ENCODE results near the gene SLC25A6.
A peak's percentile ranks its signal among the peaks of the same experiment; 100 is the strongest.
"Not testable (repeated sequence)": the region's sequence is repeated elsewhere in the genome, so short reads cannot be mapped to it uniquely, and the experiment has no call there.

SLC25A6 gene

GRCh38 chrX:1391707-1392375 is at the start of gene SLC25A6:
Gene SLC25A6, minus strand, starts transcription at chrX:1392113. Its CDS starts 104 bp downstream, at chrX:1392009.
- DNase-seq (ENCODE audit: low spot score) = peak; percentile 99

DNA sequence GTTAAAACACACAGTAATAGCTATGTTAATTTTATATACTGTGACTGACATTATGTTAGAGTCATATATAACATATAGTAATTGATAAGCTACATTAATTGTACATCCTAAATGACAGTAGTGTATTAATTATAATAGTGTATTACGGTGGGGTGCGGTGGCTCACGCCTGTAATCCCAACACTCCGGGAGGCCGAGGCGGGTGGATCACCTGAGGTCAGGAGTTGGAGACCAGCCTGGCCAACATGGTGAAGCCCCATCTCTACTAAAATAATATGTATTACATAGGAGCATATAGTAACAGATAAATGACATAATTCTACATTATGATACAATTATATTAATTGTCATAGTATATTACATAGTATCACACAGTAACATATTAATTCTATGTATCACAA is 48.6 kb upstream of the SLC25A6 start:
- no peak for DNase-seq (ENCODE audit: low spot score)

GRCh38 chrX:1435241-1435895 is 43.5 kb upstream of the SLC25A6 start:
- DNase-seq (ENCODE audit: low spot score) = no peak

DNA sequence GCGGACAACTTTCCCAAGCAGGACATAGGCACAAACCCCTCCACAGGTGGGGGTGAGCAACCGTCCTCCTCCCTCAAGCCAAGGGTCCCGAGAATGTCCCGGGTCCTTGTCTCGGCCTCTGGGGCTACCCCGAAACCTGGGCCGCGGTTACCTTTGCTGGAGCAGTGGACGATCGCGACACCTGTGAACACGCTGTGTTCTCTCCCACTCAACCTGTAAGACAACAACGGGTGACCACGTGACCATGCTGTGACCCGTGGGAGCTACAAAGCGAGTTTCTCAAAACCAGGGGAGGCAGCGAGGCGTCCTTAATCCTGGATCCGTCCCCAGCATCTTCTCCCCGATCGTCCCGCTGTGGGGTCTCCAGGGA is 42.9 kb upstream of the SLC25A6 start:
- no peak for DNase-seq (ENCODE audit: low spot score)

GRCh38 chrX:1433646-1434357 is 41.9 kb upstream of the SLC25A6 start:
- DNase-seq (ENCODE audit: low spot score) = no peak

DNA sequence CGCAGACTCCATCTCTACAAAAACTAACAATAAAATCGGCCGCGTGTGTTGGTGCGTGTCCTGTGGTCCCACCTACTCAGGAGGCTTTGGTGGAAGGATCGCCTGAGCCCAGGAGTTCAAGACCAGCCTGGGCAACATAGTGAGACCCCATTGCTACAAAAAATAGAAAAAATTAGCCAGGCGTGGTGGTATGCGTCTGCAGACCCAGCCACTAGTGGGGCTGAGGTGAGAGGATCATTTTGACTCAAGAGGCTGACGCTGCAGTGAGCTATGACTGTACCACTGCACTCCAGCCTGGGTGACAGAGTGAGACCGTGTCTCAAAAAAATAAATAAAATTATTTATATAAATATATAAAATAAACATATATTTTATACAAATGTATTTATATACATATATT is 38.5 kb upstream of the SLC25A6 start:
- no peak for DNase-seq (ENCODE audit: low spot score)

DNA sequence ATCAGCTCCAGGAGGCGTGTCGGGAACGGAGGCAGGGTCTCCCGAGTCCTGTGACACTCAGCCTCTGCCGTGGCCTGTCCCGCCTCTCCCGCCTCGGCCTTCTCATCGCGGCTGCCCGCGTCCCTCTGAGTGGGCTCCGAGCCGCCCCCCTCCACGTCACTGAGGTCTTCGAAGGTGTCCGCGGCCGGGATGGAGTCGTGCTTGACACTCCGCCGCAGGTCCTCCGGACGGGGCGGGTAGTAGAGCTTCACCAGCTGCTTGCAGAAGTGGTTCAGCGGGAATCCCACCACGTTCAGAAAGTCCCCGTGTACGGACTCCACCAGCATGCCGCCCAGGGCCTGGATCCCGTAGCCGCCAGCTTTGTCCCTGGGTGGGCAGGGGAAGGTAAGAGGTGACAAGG is 35.8 kb upstream of the SLC25A6 start:
- no peak for DNase-seq (ENCODE audit: low spot score)

GRCh38 chrX:1426321-1426720 is 34.4 kb upstream of the SLC25A6 start:
- not testable (repeated sequence) for DNase-seq (ENCODE audit: low spot score)

DNA sequence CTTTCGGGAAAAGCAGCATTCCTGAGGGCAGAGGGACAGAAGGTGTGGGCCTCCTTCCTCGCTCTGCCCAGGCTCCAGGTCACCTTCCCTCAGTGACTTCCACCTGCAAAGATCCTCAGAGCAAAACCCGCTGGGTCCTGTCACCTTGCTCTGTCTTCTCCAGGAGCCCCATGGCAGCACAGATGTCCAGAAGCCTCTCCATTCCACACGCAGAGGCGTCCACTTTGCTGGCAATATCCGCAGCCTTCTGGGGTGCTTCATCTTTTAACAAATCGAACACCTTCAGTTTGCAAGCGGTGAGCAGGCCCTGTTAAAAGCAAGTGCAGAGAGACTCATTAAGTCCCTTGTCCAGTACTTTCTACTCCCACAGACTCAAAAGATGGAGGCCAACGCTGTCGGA is 33.5 kb upstream of the SLC25A6 start:
- no peak for DNase-seq (ENCODE audit: low spot score)

- no peak for DNase-seq (ENCODE audit: low spot score)
These were observed 32.4 kb upstream of the SLC25A6 start for GRCh38 chrX:1424147-1424851.

DNA sequence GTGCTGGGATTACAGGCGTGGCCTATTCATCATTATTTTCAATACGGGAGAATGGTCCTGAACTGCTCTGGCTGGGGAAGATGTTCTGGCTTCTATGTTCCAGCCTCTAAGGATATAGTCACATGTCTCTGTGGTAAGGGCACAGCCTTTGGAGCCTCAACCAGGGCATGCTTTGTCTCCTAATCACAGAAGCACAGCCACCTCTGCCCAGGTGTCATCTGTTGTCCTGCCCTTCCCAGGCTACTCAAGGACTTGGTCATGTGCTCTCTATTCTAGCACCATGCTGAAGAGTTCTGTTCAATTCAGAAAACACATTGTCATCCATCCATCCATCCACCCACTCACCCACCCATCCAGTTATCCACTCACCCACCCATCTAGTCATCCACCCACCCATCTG is 31.3 kb upstream of the SLC25A6 start:
- no peak for DNase-seq (ENCODE audit: low spot score)

DNA sequence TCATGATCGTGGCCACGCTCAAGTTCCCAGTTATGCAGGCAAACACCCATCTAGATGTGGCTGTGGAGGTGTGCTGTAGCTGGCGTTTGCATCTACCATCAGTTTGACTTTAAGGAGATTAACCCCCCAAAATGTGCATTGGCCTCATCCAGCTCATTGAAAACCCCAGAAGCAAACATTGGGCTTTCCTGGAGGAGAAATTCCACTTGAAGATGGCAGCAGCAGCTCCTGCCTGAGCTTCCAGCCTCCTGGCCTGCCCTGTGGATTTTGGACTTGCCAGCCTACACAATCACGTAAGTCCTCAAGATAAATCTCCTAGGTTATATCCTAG is 30.2 kb upstream of the SLC25A6 start:
- no peak for DNase-seq (ENCODE audit: low spot score)

DNA sequence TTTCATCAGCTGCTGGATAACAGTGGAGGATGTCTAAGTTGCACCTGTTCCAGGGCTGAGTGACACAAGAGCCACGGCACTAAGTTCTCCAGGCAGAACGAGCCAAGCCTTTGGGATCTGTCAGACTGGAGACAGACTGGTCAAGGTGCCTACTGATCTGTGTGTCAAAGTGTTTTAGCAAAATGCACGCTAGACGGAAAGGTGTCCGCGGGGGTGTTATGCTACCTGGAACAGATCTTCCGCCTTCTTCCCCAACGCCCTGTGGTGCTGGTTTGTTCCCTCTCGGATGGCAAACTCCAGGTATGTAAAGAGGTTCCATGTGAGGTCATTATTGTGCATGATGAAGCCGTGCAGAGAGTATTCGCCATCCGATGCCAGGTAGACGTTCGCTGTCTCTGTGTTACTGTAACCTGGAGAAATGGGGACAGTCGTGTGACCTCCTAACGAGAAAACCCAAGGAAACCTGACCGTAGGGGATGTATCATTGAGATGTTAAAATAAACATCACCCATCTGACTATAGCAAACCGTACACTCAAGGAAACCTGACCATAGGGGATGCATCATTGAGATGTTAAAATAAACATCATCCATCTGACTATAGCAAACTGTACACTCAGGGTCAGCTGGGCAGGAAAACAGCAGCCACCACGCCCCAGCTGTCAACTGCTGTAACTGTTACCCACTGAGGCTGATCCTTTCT is 29.7 kb upstream of the SLC25A6 start:
- no peak for DNase-seq (ENCODE audit: low spot score)

DNA sequence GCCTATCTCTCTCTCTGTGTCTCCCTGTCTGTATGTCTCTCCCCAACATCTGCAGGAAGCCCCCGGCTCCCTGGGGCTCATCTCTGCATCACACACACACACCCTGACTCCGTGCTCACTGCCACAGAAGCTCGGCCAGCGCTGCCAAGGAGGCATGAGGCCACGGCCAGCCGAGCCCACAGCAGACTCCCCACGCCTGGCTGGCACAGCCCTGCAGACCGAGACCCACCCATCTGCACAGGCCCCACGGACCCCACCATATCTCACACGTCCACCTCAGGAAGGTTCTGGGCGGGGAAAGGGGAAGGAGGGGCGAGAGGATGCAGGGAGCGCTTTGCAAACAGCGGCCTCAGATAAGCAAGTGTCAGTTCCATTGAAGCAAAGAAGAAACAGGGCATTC is 28.5 kb upstream of the SLC25A6 start:
- DNase-seq (ENCODE audit: low spot score) = no peak

- DNase-seq (ENCODE audit: low spot score) = no peak
These were observed 27.8 kb upstream of the SLC25A6 start for GRCh38 chrX:1419545-1420355.

- no peak for DNase-seq (ENCODE audit: low spot score)
These were observed 27.1 kb upstream of the SLC25A6 start for GRCh38 chrX:1418901-1419544.

- DNase-seq (ENCODE audit: low spot score) = no peak
These were observed 26.2 kb upstream of the SLC25A6 start for GRCh38 chrX:1417921-1418771.

DNA sequence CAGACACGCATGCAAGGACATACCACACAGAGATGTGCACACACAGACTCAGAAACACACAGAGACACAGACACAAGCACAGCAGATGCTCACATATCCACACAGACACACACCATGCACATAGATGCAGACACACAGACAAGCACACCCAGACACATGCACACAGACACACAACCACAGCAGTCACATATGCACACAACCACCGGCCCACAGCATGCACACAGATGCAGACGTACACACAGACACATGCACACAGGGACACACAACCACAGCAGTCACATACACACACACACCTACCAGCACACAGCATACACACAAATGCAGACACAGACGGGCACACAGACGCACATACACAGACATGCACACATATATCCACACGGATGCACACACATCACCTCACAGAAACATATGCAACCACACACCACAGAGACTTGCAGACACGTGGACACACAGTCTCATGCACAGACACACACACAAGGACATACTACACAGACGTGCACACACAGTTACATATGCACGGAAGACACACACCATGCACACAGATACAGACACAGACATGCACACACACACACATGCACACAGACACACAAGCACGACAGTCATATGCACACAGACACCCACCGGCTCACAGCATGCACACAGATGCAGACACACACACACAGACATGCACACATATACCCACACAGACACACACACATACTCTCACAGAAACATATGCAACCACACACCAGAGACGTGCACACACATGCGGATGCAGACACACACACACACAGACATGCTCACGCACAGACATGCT is 25.2 kb upstream of the SLC25A6 start:
- no peak for DNase-seq (ENCODE audit: low spot score)

- DNase-seq (ENCODE audit: low spot score) = no peak
These were observed 24.4 kb upstream of the SLC25A6 start for GRCh38 chrX:1416327-1416784.
